OCI-M2 (cell line): Measurements from ENCODE around the gene CLPX.
"Not testable (repeated sequence)": the region's sequence is repeated elsewhere in the genome, so short reads cannot be mapped to it uniquely, and the experiment has no call there.

Experiments
- DNase-seq: peaks from one replicate; lab custom pipeline; 2025; ENCODE audit not compliant: unreplicated experiment; lab: John Stamatoyannopoulos, UW

CLPX gene

DNA sequence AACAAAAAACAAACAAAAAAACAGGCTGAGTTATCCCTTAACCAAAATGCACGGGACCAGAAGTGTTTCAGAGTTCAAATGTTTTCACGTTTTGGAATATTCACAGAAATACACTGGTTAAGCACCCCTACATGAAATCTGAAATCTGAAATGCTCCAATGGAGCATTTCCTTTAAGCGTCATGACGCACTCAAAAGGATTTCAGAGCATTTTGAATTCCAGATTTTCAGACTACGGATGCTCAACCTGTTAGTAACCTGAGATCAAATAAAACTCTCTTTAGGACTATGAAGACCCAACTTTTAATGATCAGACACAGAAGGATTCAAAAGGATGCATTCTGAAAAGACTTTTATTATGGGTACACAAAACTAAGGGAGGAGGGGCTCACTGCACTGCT, 9.6 kb downstream of the CLPX start:
- DNase-seq = no peak

DNA sequence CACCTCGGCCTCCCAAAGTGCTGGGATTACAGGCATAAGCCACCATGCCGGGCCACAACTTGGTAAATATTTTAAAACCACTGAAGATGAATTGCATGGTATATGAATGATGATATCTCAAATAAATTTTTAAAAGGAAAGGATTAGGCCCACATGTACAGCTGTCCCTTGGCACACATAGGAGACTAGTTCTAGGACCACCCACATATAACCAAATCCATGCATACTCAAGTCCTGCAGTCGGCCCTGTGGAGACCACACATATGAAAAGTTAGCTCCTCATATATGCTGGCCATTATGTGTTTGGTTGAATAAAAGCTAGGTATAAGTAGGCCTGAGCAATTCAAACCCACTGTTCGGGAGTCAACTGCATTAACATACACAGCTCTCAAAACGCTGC, 10.6 kb downstream of the CLPX start:
- no peak for DNase-seq

DNA sequence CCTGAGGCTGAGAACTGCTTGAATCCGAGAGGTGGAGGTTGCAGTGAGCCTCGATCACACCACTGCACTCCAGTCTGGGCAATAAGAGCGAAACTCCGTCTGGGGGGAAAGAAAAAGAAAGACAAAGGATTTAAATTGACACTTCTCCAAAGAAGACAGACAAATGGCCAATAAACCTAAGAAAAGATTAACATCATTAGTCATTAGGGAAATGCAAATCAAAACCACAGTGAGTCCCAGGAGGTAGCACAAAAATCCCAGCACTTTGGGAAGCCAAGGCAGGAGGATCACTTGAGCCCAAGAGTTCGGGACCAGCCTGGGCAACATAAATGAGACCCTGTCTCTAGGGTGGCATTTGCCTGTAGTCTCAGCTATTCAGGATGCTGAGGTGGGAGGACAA, 12.6 kb downstream of the CLPX start:
- DNase-seq = no peak

DNA sequence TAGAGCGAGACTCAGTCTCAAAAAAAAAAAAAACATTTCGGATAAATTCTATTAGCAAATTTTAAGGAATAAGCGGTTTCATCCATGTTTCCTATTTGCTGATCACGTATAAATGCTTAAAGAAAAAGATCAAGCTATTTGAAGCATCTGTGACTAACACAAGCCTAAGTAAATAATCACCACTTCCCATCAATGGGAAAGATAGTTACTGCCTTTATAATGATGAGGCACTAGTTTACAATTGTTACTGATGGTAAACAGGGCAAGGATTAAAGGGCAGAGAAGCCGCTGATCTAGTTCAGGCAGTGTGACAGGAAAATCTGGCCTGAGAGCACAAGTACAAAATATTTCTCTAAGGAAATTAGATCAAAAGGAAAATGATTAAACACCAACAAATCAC, 13.7 kb downstream of the CLPX start:
- no peak for DNase-seq

DNA sequence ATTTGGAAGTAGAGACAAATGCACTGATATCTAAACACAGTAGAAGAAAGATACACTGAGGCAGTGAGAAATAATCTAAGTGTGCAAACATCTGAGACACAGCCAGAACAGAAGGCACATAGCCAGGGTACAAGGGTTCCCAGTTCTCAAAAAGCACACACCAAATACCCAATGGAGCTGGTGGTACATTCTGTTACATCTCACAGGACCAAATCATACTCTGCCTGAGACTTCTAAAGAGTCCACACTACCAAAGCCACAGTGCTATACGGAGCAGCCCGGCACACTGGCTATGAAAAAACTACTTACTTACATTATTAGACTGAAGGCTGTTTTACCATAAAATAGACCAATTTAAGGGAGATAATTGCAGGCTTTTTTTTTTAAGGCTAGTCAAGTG, 19.3 kb downstream of the CLPX start:
- DNase-seq = no peak

DNA sequence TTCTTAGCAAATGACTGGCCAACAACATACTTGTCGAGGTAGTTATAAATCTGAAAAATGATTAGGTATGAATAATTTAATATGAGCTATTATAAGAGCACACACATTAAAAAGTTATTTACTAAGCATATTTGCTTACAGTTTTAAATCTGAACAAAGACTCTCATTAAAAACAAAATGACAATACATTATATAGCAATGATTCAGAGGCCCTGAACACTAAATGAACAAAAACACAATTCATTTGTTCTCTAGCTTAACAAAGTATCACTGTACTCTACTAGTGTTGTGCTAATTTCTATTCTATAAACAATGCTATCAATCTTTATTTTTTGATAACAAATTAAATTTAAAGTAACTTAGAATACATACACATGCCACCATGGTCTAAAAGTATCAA, 21.0 kb downstream of the CLPX start:
- no peak for DNase-seq

DNA sequence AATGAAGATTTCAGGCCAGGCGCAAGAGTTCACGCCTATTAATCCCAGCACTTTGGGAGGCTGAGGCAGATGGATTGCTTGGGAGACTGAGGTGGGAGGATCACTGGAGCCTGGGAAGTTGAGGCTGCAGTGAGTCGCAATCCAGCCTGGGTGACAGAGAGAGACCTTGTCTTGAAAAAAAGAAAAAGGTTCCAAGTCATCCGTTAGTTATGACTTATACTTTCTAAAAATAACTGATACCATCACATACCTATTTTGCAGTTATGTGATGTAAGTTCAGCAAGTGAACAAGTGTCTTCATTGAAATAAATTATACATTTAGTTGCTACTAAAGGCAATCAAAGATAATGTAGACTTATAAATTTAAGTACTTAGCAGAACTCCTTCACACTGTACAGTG, 22.1 kb downstream of the CLPX start:
- DNase-seq = no peak

DNA sequence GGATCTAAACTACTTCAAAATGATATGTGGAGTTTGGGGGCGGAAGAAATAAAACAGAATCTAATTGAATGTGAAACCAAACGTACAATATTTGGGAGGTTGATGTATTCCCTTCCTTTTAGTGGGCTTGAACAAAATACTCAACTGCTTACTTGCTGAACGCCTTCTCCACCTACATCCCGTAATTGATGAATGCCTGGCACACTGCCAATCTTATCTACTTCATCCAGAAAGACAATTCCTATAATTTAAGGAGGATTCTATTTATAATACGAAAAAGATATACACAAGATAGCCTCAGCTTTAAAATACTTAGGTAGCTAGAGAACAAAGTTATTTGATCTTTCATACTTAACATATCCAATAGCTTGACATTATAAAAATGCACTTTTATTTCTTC, 28.4 kb downstream of the CLPX start:
- no peak for DNase-seq

DNA sequence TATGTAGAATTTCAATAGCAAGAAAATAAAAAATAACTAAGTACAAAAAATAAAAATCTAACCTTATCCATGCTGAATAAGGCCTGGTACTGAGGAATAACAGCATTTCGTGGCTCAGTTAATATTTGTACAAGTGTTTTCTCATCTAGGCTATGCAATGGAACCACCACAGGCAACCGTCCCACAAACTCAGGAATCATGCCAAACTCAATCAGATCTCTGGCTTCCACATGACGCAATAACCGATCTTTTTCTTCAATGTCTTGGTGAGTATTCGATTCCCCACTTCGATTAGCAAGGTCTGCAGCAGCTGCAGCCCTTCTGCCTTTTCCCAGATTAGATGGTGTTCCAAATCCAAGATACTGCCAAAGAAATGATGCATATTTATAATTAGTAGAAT, 30.4 kb downstream of the CLPX start:
- DNase-seq = no peak

DNA sequence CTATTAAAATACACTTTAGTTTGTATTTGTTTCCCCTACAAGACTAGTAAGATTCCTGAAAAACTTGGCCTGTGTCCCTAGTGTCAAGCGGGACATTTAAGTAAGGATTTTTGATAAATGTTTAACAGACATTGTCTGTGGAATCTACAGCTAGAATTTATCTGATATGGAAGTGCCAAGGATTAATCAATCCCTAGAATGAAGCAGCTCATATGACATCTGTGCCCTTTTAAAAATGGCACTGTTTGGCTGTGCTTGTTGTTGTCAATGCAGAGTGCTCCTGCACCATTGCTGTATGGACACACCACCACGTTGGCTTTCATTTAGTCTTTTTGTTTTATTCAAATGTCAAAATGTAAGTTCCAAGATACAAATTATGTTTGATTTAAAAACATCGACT, 37.2 kb downstream of the CLPX start:
- no peak for DNase-seq

DNA sequence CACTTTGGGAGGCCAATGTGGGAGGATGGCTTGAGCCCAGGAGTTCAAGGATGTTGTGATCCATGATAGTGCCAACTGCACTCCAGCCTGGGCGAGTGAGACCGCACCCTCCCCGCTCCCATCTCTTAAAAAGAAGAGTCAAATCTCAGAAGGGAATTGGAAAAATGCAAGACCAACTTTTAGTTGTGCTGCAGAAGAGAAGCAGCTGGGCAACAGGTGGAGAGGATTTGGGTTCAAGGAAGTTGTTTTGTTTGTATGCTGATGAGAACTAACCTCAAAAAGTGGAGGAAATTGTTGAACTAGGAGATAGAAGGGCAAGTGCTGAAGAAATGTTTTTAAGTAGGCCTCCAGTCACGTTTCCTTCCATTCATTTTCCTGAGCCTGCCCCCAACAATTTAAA, 38.7 kb downstream of the CLPX start:
- no peak for DNase-seq

DNA sequence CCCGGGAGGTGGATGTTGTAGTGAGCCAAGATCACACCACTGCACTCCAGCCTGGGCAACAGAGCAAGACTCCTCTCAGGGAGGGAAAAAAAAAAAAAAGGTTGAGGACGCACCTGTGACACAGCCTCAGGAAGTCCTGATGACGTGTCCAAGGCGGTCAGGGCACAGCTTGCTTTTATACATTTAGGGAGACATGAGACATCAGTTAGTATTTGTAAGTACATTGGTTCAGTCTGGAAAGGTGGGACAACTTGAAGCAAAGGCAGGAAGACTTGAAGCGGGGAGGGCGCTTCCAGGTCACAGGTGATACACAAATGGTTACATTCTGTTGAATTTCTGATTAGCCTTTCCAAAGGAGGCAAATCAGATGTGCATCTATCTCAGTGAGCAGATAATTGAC, 46.5 kb downstream of the CLPX start:
- not testable (repeated sequence) for DNase-seq

DNA sequence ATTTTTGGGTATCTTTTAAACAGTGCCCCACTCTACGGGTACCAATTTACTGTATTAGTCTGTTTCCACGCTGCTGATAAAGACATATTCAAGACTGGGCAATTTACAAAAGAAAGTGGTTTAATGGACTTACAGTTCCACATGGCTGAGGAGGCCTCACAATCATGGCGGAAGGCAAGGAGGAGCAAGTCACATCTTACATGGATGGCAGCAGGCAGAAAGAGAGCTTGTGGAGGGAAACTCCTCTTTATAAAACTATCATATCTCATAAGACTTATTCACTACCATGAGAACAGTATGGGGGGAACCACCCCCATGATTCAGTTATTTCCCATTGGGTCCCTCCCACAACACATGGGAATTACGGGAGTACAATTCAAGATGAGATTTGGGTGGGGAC, 47.2 kb downstream of the CLPX start:
- DNase-seq = not testable (repeated sequence)

DNA sequence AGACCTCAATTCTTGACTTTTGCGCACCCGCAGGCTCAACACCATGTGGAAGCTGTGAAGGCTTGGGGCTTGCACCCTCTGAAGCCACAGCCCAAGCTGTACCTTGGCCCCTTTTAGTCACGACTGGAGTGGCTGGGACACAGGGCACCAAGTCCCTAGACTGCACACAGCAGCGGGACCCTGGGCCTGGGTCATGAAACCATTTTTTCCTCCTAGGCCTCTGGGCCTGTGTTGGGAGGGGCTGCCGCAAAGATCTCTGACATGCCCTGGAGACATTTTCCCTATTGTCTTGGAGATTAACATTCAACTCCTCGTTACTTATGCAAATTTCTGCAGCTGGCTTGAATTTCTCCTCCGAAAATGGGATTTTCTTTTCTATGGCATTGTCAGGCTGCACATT, 48.1 kb downstream of the CLPX start:
- not testable (repeated sequence) for DNase-seq

DNA sequence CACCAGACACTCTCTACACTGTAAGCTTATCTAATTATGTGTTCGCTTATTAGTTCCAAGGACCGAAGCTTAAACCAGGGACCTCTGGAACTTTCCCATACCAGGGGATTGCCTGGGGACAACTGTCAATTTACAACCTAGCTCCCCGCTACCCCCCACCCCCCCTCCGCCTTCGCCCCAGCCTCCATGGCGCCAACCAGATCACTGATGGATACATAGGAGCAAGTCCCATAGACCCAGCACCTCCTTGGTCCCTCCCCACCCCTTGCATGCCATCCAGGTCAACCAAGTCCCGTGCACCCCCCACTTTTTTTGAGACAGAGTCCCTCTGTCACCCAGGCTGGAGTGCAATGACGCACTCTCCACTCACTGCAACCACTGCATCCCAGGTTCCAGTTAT, 50.6 kb downstream of the CLPX start:
- DNase-seq = no peak

DNA sequence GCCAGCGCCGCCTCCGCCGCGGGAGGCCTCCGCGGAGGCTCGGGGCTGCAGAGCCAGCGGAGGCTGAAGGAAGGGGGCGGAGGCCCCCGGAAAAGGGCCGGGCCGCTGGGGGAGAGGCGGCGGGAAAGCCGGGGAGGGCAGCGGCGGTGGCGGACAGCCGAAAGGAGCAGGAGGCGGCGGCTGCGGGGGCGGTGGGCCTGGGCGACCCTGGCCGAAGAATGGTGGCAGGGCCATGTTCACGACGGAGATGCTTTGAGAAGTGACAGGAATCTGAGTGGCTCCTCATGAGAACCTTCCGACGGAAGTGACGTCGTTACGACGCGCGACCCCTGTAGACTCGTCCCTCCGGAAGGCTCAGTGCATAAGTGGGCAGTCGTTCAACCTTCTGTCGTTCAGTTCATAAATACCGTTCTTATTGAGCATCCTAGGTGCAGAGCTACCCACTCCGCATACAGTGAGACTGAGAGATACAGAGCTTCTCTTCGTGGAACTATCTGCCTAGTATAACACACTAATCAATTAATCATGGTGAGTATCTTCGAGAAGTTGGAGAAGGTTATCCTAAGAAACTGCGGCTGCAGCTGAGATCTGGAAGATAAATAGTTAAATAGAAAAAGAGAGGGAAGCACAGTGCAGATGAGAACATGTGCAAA, 51.5 kb downstream of the CLPX start, which contains the start of gene PDCD7:
PDCD7 (minus strand) TSS at position 261 of the 653 bp plus-strand sequence; CDS start at position 234, 27 bp downstream.
- peak; percentile 47 for DNase-seq

DNA sequence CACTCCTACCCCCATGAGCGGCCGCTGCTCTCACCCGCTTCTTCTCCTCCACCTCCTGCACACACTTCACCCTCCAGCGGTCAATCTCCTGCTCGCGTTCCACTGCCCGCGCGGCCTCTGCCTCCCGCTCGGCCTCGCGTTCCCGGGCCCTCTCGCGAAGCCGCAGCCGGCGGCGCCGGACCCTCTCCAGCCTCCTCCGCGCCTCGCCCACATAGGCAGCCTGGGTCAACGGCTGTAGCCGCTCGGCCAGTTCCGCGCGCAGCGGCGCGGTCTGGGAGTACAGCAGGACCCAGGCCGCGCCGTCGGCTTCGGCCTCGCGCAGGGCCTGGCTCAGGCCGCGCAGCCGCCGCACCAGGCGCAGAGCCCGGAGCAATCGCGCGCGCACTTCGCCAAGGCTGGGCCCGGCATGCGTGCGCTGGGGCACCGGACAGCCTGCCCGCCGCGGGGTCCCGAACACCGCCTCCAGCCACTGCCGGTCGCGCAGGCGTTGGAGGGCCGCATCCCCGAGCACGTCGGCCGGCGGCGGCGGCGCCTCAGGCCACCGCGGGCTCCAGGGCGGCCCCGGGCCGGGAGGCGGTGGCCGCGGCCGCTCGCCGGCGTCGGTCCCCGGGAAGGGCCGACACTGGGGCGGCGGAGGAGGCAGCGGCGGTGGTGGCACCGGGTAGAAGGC, 52.1 kb downstream of the CLPX start:
- no peak for DNase-seq

DNA sequence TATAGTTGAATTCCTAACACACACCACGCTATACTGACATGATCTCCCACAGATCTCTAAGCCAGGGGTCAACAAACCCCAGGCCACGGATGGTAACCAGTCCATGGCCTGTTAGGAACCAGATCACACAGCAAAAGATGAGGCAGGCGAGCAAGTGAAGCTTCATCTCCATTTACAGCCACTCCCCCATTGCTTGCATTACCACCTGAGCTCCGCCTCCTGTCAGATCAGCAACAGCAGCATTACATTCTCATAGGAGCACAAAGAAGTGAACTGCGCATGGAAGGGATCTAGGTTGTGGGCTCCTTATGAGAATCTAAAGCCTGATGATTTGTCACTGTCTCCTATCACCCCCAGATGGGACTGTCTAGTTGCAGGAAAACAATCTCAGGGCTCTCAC, 54.2 kb downstream of the CLPX start:
- no peak for DNase-seq

DNA sequence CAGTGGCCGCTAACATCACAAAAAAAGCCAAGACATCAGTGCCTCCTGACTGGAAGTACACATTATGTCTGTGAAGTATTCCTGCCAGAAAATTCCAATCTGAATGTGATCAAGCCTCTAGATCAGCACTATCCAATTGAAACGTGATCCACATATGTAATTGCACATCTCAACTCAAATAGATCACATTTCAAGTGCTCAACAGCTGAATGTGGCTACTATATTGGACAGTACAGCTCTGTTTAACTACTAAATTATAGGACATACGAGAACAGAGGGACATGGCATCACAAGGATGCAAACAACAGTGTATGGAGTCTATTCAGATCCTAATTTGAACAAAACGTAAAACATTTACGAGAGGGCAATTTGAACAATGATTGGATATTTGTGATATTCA, 69.6 kb downstream of the CLPX start:
- no peak for DNase-seq

DNA sequence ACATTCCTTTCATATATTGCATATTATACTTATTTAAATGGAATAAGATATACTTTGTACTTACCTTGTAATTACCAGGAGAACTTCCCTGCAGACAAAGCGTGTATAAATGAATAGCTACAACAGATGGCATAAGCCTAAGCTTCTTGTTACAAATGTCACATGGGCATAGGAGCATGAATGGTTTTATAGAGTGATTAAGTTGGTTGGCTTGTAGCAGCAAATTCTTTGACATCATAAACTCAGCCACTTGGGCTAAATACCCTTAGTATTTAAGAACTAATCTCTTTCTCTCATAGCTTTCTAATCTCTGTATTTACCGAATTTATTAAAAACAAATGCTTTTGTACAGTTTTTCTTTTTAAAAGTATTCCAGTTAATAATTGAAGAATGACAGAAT, 70.1 kb downstream of the CLPX start, which contains the start of gene UBAP1L:
UBAP1L (minus strand) TSS at position 115 of the 400 bp plus-strand sequence. CDS start 8,985 bp downstream, outside the sequence.
- DNase-seq = no peak

DNA sequence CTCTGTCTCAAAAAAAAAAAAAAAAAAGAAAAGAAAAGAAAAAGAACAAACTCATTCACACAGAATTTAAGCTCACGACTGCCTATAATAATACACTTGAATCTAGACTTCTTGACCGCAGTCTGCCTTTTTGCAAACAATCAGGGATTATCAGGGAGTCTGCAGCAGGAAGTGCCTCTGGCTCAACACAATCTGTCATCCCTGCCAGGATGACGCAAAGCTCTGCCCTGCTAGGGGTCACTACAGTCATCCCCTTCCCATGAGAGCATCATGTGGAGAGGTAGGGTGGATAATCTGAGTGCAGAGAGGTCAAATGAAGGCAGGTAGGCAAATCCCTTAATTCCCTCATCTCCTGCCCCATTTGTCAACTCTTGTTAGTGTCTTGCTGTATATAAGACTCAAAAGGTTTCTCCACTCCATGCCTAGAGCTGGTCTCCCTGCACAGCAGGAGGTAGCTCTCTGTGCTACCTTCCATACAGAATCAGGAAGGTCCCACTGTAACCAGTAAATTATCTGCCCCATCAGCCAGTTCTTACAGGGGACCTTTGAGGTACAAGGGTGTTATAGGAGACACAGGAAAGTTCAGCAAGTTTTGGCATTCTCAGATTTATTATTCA, 74.4 kb downstream of the CLPX start:
- DNase-seq = no peak

DNA sequence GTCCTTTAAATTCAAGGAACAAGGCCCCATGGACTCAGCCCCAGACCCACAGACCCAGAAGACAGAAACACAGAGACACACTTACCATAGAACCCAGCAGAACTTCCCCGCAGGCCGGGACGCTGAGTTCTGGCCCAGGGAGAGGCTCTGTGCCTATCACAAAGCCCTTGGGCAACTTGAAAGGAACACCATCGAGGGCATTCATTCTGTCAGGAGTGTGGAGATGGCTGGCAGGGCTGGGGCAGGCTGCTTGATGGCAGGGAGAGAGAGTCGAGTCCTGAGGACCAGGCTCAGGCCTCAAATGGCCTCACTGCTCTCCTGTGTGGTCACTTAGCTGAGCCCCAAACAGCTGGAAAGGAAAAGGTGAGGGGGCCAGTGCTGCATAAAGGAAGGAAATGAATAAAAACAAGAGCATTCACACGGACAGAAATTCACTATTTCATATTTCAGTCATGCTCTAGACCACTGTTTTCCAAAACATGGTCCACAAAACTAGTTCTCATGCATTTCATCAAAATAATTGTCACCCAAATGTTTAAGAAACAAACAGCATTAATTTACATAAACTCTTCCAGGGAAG, 79.0 kb downstream of the CLPX start:
- DNase-seq = no peak
